SH-SY5Y (cell line): ENCODE data around the gene ARHGEF17.

Source experiments
- GATA2 ChIP-seq: IDR thresholded peaks from 2 replicates; pipeline ENCODE4 v1.6.1; 2011; ENCODE audit warnings: mild to moderate bottlenecking, low read depth, low read length
- GATA3 ChIP-seq: IDR thresholded peaks from 2 replicates; pipeline ENCODE4 v1.6.1; 2011; ENCODE audit warnings: low read depth, mild to moderate bottlenecking, low read length, moderate library complexity

DNA sequence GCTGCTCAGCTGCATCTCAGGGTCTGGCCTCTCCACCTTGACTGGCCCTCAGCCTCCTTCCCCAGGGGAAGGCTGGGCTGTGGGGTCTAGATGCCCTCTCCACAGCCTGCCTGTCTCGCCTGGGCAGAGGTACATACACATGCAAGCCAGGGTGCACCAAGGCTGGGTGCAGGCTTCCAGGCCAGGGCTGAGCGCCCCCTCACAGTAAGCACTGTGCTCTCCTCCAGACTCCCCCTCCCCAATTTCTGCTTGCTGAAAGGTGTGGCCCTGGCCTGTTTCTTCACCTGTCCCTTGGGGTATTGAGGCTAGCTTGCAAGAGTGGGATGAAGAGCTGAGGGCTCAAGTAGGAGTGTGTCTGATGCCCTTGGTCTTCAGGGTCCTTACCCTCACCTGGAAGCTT is 90.6 kb downstream of the ARHGEF17 start:
- no peak for TF ChIP-seq GATA3
- no peak for TF ChIP-seq GATA2
